Islet of Langerhans (tissue), 1 donor: Measurements from ENCODE around the gene DCAF5.
"Not testable (repeated sequence)": the region's sequence is repeated elsewhere in the genome, so short reads cannot be mapped to it uniquely, and the experiment has no call there.

Source experiments
- FAIRE-seq: peaks from one replicate; lab custom pipeline; 2011; peaks lifted over from hg19 to GRCh38; lab: Jason Lieb, UNC

DCAF5 gene, protein sequence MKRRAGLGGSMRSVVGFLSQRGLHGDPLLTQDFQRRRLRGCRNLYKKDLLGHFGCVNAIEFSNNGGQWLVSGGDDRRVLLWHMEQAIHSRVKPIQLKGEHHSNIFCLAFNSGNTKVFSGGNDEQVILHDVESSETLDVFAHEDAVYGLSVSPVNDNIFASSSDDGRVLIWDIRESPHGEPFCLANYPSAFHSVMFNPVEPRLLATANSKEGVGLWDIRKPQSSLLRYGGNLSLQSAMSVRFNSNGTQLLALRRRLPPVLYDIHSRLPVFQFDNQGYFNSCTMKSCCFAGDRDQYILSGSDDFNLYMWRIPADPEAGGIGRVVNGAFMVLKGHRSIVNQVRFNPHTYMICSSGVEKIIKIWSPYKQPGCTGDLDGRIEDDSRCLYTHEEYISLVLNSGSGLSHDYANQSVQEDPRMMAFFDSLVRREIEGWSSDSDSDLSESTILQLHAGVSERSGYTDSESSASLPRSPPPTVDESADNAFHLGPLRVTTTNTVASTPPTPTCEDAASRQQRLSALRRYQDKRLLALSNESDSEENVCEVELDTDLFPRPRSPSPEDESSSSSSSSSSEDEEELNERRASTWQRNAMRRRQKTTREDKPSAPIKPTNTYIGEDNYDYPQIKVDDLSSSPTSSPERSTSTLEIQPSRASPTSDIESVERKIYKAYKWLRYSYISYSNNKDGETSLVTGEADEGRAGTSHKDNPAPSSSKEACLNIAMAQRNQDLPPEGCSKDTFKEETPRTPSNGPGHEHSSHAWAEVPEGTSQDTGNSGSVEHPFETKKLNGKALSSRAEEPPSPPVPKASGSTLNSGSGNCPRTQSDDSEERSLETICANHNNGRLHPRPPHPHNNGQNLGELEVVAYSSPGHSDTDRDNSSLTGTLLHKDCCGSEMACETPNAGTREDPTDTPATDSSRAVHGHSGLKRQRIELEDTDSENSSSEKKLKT

GRCh38 chr14:69152902-69153151 lies at the start of gene DCAF5:
DCAF5 (minus strand) TSS chr14:69153119; CDS start chr14:69152978, 141 bp downstream.
- no peak for FAIRE-seq

- FAIRE-seq: no peak
These were observed 46.9 kb upstream of the DCAF5 start for GRCh38 chr14:69199786-69200185.

DNA sequence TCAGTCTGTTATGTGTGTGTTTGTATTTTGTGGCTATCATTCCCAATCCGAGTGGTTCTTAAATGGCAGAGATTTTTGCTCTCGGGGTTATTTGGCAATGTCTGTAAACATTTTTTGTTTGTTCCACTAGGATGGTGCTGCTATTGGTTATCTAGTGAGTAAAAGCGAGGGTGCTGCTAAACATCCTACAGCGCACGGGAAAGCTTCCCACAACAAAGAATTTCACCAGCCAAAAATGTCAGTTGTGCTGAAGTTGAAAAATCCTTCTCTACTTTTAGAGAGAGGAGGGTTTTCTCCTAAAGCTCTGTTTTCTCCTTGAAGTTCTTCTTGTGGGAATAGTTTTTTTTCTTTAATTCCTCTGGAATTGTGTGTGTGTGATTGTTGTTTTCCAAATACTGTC lies 40.8 kb upstream of the DCAF5 start:
- FAIRE-seq: no peak

DNA sequence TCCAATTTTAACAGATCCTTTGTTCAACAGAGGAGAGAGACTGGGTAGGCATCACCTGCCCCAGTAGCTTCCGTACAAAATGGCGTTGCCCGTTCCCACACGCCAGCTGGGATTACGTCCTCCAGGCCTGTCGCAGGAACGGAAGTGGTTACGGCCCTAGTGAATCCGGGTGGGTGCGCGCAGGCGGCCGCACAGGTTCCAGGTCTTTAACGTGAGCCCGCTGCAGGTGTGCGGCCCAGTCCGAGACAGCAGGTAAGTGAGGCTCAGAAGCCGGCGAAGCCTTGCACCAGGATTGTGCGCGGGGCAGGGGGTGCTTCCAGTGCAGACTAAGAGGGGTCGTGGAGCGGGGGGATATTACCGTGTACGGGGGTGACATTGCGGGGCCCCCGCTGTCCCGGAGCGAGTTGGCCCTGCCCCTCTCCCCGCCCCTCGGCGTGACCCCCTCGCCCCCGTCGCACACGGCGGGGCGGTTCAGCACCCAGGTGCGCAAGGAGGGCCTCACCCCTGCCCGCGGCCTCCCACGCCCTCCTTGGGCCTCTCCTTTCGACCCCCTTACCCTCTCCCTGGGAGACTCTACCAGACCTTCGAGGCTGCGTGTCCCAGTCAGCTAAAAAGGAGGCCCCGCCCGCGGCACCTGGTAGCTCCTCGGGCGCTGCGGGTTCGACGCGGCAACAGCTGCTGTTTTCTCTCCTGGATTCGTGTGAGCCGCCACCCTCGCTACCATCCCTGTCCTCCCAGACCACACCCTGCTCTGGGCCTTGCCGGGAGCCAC lies 38.6 kb upstream of the DCAF5 start, which contains the start of gene EXD2:
TSS of gene EXD2 (plus strand) at position 159 of the 772 bp plus-strand sequence. CDS start 17,973 bp downstream, outside the sequence.
- peak; percentile 86 for FAIRE-seq

- FAIRE-seq: no peak
These were observed 37.3 kb upstream of the DCAF5 start for GRCh38 chr14:69190191-69190590.

GRCh38 chr14:69183735-69184134 lies 30.8 kb upstream of the DCAF5 start:
- no peak for FAIRE-seq

- FAIRE-seq: not testable (repeated sequence)
These were observed 29.7 kb upstream of the DCAF5 start for GRCh38 chr14:69182580-69182979.

DNA sequence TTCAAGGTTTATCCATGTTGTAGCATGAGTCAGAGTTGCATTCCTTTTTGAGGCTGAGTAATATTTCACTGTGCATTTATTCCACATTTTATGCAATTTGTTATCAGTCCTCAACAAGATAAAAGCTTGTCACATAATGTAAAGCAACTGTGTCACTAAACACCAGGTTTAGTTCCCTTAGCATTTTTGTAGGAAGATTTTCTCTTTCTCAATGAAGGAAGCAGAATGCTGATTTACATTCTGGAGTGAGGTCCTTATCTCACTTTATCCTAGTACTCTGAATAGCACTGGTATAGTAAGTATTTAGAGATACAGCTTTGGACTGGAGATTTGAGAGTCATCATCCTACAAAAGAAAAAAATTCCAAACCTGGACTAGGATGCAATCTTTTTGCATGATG lies 28.6 kb upstream of the DCAF5 start:
- no peak for FAIRE-seq

DNA sequence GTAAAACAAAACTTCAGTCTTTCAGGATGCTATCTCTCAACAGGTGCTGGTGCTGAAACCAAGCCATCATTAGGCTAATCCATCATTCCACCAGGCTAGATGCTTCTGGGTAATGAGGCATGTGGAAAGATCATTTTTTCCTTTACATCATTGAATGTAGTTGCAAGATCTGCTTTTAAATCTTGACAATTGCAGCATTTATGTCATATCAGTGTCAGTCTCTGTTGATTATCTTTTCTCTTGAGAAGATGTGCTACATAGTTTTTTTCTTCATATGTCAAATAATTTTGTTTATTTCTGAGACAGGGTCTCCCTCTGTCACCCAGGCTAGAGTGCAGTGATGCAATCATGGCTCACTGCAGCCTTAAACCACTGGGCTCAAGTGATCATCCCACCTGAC lies 22.2 kb upstream of the DCAF5 start:
- FAIRE-seq: no peak

GRCh38 chr14:69171569-69171968 lies 18.6 kb upstream of the DCAF5 start:
- no peak for FAIRE-seq

DNA sequence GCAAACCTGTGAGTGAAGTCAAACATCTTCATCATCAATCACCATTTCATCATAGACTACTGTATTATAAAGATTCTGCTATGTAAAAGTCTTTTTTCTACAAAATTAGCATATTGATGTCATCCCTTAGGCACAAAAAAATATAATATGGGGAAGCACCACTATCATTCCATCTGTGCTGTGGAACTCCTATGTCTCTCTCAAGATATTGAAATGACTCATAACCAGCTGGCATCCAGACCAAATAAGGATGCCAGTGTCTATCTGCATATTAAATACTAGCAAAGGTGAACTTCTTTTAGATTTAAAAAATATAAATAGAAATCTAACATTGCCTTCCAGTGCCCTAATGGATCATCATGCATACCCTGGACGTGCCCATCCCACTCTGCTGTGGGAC lies 17.9 kb upstream of the DCAF5 start:
- FAIRE-seq: peak; percentile 45

DNA sequence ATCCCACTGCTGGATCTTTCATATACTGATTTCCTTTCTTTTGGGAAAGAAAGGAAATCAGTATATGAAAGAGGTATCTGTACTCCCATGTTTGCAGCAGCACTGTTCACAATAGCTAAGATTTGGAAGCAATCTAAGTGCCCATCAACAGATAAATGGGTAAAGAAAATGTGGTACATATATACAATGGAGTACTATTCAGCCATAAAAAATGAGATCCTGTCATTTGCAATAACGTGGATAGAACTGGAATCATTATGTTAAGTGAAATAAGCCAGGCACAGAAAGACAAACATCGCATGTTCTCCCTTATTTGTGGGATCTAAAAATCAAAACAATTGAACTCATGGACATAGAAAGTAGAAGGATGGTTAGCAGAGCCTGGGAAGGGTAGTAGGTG lies 12.9 kb upstream of the DCAF5 start:
- not testable (repeated sequence) for FAIRE-seq

GRCh38 chr14:69161590-69161989 lies 8.7 kb upstream of the DCAF5 start:
- no peak for FAIRE-seq

DNA sequence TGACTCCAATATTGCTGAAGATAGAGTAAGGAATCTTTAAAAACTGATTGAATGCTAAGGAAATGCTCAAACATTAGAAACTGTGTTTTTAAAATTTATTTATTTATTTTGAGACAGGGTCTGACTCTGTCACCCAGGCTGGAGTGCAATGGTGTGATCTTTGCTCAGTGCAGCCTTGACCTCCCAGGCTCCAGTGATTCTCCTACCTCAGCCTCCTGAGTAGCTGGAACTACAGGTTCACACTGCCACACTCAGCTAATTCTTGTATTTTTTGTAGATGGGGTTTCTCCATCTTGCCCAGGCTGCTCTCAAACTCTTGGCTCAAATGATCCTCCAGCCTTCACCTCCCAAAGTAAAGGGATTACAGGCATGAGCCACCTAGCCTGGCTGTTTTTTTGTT lies 3.3 kb upstream of the DCAF5 start:
- FAIRE-seq: no peak

DNA sequence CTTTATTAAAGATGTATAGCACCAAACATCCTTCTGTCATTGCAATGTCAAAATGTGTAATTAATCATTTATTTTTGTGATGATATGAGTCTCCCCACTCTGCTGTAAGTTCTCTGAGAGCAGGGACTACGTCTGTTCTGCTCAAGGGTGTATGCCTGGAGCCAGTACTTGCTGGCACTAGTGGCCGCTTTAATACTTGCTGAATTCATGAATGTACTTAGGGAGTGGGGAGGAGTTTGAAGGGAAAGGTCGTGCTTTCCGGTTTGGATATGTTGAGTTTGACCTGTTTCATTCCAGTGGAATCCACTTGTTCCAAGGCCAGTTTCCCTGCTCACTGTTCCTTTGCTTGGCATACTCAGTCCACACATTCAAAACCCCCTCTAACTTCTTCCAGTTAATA lies 1.9 kb upstream of the DCAF5 start:
- FAIRE-seq: no peak

GRCh38 chr14:69153873-69154270 lies 953 bp upstream of the DCAF5 start:
- FAIRE-seq: no peak

GRCh38 chr14:69153152-69153872 lies 393 bp upstream of the DCAF5 start:
- no peak for FAIRE-seq

DNA sequence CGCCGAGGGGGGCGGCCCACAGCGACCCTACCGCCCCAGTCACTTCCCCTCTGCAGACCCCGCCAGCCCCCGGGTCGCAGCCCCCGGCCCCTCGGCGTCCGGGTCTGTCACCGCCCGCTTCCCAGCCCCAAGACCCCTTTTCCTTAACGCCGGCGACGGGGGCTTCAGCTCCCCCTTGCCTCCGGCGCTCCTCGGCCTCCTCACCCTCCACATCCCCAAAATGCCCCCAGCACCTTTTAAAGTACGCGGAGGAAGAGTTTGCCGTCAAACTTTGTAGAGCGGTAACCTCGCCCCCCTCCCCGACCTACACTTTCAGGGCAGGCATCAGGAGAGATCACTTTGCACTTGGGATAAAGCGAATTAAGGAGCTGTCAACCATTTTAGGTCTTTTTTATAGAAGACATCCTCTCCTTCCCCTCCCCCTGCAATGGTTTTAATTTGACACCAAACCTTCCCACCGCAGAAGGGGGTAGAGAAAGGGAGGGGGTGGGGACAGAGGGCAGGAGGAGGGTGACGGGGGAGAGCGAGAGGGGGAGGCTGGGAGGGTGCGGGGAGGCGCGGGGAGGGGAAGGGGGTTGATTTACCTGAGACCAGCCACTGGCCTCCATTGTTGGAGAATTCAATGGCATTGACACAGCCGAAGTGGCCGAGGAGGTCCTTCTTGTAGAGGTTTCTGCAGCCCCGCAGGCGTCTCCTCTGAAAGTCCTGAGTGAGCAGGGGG lies 578 bp downstream of the DCAF5 start:
- no peak for FAIRE-seq

- no peak for FAIRE-seq
These were observed 1.3 kb downstream of the DCAF5 start for GRCh38 chr14:69151458-69152180.

DNA sequence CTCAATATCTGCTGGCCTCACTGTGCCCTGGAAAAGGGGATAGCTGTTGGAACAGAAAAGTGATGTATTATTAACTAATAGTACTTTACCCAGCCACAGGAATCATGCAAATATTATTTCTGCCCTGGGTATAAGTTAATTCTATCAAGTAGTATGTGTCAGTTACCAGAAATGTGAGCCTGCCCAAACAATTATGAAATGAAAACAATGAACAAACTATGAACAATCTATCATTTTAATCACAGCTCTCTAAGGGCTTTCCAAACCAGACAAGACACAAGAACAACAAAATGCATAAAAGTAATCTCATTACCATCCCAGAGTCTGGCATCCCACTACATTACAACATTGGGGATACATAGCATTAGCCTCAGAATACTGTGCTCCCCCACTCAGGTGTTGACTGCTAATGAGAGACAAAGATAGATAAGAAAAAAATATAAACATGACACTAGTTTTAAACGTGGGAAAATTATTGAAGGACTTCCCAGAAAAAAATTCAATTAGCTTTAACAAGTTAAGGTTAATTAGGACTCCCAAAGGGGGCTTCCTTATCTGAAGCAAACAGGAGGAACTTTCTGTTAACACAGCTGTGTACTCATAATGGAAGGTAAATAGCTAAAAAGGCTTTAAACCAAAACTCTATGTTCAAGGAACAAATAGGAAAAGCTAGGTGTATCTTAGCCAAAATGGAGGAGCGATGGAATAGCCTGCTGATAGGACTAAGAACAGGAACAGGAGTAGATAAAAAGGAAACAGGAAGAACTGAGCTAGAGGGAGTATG lies 3.3 kb downstream of the DCAF5 start:
- no peak for FAIRE-seq
